Activated CD8-positive, alpha-beta T cell treated with anti-CD3 and anti-CD28 coated beads, Interleukin-2, amount 10 ng/mL, durations not matched to agents 7 days and 5 days (primary cell): ENCODE data around the gene AZU1. TPM values are rescaled to one million over a fixed set of nuclear protein-coding genes. Genes with fewer than 3 reads are reported as not detected.

ENCODE experiments used
- ATAC-seq: fragments of 150-1000 bp; cut with Tn5 transposase; one replicate; pipeline ENCODE4 v1.10.0; 2021; ENCODE audit warnings: moderate library complexity
- CTCF ChIA-PET: fragments of 350-600 bp; sonication (Branson Sonifier 250); formaldehyde crosslinking; loops from one replicate; lab custom pipeline; 2021; ENCODE audit warnings: antibody characterized with exemption; lab: Charles Lee
- POLR2A ChIA-PET: fragments of 350-600 bp; sonication (Branson Sonifier 250); formaldehyde crosslinking; loops from one replicate; lab custom pipeline; 2021; ENCODE audit warnings: antibody characterized with exemption; lab: Charles Lee
- DNase-seq: peaks from one replicate; pipeline ENCODE4 v3.0.0-alpha.2; 2020
- H3K27ac Mint-ChIP-seq: one replicate; pipeline ENCODE4 v1.8.0; 2021; ENCODE audit warnings: mild to moderate bottlenecking, mixed read lengths
- H3K27me3 Mint-ChIP-seq: one replicate; pipeline ENCODE4 v1.8.0; 2021; ENCODE audit warnings: low read depth, mixed read lengths
- H3K36me3 Mint-ChIP-seq: one replicate; pipeline ENCODE4 v1.8.0; 2021; ENCODE audit warnings: low read depth, mixed read lengths
- H3K4me1 Mint-ChIP-seq: one replicate; pipeline ENCODE4 v1.8.0; 2021; ENCODE audit warnings: low read depth, mixed read lengths
- H3K4me3 Mint-ChIP-seq: one replicate; pipeline ENCODE4 v1.8.0; 2021; ENCODE audit warnings: mild to moderate bottlenecking, mixed read lengths
- H3K9me3 Mint-ChIP-seq: one replicate; pipeline ENCODE4 v1.8.0; 2022; ENCODE audit warnings: mixed read lengths; ENCODE audit not compliant: insufficient read depth
- total RNA-seq, 2 experiments: library from RNA; stranded (reverse); gene quantifications; one replicate each; pipeline ENCODE4 v1.2.3, GENCODE V29; 2021

The AZU1 gene, protein sequence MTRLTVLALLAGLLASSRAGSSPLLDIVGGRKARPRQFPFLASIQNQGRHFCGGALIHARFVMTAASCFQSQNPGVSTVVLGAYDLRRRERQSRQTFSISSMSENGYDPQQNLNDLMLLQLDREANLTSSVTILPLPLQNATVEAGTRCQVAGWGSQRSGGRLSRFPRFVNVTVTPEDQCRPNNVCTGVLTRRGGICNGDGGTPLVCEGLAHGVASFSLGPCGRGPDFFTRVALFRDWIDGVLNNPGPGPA
- total RNA-seq: not detected

DNA sequence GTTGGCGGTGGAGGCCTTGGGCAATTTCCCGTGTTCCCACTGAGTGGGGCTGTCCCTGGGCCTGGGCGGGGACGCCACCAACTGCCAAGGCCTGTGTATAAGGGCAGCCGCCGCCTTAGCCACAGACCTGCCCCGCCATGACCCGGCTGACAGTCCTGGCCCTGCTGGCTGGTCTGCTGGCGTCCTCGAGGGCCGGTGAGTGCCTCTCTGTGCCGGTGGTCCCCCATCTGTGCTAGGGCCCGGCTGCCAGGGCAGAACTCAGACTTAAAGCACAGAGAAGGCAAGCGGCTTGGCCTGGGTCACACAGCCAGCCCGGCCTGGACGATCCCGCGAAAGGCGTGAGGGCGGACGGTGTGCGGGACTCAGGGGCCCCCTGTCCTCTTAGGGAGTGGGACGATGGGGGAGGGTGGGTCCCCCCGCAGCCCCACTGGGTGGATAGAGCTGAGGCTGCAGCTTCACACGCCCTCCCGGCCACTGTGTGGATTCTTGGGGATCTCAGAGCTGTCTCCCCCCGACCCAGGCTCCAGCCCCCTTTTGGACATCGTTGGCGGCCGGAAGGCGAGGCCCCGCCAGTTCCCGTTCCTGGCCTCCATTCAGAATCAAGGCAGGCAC is at the start of gene AZU1:
AZU1 (plus strand) TSS at position 128 of the 612 bp plus-strand sequence; CDS start at position 138, 10 bp downstream.
- ATAC-seq: no peak
- no peak within 1 kb of the TSS for H3K4me3 Mint-ChIP-seq
- peaks cover 6% of the 10 kb centered on the region for H3K27me3 Mint-ChIP-seq
- no peaks in the 10 kb centered on the region for H3K9me3 Mint-ChIP-seq
- H3K4me1 Mint-ChIP-seq: no peaks in the 10 kb centered on the region
- POLR2A ChIA-PET: no interaction called here
- DNase-seq: no peak
- H3K36me3 Mint-ChIP-seq: no peaks in the 10 kb centered on the region
- CTCF ChIA-PET: no interaction called here
- no peak within 1 kb of the TSS for H3K27ac Mint-ChIP-seq

DNA sequence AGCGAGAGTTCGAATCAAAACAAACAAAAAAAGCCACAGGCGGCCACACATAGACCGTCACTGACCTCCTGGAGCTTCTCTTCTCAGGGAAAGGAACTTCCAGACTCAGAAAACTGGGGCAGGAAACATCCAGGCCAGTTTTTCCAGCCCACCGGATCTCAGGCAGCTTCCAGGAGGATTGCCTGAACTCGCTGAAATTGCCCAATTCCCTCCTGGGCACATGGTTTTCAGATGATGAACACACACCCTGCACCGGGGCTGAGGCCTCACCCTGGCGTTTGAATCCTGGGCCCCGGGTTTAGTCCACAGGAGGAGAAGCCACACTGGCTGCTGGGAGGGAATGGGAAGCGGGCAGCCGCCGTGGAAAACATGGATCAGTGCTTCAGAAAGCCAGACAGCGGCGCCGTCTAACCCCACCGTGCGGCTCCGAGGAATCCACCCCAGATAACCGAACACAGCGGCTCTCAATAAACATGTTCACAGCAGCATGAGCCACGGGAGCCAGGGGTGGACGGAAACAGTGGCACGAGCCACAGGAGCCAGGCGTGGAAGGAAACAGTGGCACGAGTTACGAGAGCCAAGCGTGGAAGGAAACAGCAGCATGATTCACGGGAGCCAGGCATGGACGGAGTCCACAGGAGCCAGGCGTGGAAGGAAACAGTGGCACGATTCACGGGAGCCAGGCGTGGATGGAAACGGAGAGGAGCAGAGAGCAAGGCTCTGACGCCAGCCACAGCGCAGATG is 48.6 kb upstream of the AZU1 start:
- DNase-seq (no peak), ATAC-seq (no peak)
- H3K27me3 Mint-ChIP-seq: no peaks in the 10 kb centered on the region
- ChIA-PET CTCF (interaction anchor here (1.0 kb wide), 1 partner anchor 10 kb away, joined by 4 read pairs; no protein-coding TSS in a partner anchor), POLR2A (no interaction called here)
- no peak overlapping the region for H3K4me3 Mint-ChIP-seq
- no peaks in the 10 kb centered on the region for H3K4me1 Mint-ChIP-seq
- no peaks in the 10 kb centered on the region for H3K36me3 Mint-ChIP-seq
- no peaks in the 10 kb centered on the region for H3K9me3 Mint-ChIP-seq
- H3K27ac Mint-ChIP-seq: no peak overlapping the region

DNA sequence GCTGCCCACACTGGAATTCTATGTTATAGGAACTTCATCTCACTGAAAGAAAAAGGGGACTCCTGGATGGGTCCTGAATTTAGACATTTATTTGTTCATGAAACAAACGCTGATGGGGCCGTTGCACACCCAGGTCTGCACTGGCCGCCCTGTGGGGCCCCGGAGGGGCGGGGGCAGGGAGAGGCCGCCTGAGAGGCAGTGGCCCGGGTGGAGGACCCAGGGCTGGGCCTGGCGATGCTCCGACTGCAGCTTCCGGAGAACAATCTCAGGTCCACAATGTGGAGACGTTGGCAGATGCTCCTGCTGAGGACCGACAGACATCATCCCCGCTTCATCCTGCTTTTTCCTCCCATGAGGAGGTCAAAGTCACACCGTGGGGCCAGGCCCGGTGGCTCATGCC is 46.7 kb upstream of the AZU1 start:
- ATAC-seq: no peak
- H3K27me3 Mint-ChIP-seq: no peaks in the 10 kb centered on the region
- no peak for DNase-seq
- H3K27ac Mint-ChIP-seq: no peak overlapping the region
- ChIA-PET CTCF (no interaction called here), POLR2A (no interaction called here)
- H3K36me3 Mint-ChIP-seq: no peaks in the 10 kb centered on the region
- no peaks in the 10 kb centered on the region for H3K4me1 Mint-ChIP-seq
- no peaks in the 10 kb centered on the region for H3K9me3 Mint-ChIP-seq
- no peak overlapping the region for H3K4me3 Mint-ChIP-seq

DNA sequence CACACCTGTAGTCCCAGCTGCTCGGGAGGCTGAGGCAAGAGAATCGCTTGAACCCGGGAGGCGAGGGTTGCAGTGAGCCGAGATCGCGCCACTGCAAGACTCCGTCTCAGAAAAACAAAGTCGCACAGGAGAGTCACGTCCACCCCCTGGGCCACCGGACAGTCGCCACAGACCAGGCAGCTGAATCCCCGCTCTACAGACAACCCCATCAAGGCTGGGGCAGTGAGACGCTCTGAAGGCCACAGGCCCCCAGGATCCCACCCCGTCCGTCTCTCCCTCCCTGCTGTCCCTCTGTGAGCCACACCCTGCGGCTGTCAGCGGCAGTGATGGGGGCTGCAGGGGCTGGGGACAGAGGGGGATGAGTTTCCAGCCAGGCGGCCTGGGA is 45.8 kb upstream of the AZU1 start:
- no peak overlapping the region for H3K4me3 Mint-ChIP-seq
- H3K27ac Mint-ChIP-seq: no peak overlapping the region
- H3K9me3 Mint-ChIP-seq: no peaks in the 10 kb centered on the region
- ChIA-PET POLR2A (interaction anchor here (1.2 kb wide), 1 partner anchor 15 kb away, joined by 3 read pairs; no protein-coding TSS in a partner anchor), CTCF (no interaction called here)
- no peaks in the 10 kb centered on the region for H3K27me3 Mint-ChIP-seq
- DNase-seq: no peak
- no peaks in the 10 kb centered on the region for H3K4me1 Mint-ChIP-seq
- no peak for ATAC-seq
- H3K36me3 Mint-ChIP-seq: no peaks in the 10 kb centered on the region

DNA sequence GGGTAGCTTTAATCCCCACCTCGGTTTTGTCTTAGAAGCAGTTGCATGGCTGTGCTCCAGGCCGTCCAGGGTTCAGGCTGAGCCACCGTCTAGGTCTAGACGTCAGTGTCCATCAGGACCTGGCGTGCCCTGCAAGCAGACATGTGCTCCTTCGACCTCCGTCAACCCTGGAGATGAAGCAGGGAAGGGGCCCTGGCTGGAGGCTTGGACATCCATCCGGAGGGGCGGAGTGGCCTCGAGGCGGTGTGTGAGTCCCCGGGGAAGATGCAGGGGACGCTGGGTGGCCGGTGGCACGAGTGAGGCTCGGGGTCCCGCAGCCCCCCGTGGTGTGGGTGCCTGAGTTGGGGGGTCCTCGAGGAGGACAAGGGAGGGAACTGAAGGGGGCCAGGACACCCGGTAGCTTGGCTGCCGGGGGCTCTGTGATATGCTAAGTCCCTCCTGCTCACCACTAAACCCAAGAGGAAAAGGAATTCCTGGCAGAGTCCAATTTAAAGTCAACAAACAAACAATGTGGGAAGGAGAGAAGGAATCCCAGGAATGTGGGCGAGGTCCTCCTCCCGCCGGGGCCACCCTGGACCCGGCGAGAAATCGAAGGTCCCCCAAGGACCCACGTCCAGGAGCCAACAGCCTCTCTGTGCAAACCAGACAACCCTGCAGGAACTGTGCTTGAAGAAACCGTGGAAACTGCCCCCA is 45.3 kb upstream of the AZU1 start:
- no peak for ATAC-seq
- H3K4me3 Mint-ChIP-seq: no peak overlapping the region
- H3K9me3 Mint-ChIP-seq: no peaks in the 10 kb centered on the region
- H3K36me3 Mint-ChIP-seq: no peaks in the 10 kb centered on the region
- POLR2A ChIA-PET: interaction anchor here (1.2 kb wide), 1 partner anchor 14 kb away, joined by 3 read pairs; no protein-coding TSS in a partner anchor
- CTCF ChIA-PET: no interaction called here
- H3K4me1 Mint-ChIP-seq: no peaks in the 10 kb centered on the region
- no peak for DNase-seq
- no peaks in the 10 kb centered on the region for H3K27me3 Mint-ChIP-seq
- no peak overlapping the region for H3K27ac Mint-ChIP-seq

DNA sequence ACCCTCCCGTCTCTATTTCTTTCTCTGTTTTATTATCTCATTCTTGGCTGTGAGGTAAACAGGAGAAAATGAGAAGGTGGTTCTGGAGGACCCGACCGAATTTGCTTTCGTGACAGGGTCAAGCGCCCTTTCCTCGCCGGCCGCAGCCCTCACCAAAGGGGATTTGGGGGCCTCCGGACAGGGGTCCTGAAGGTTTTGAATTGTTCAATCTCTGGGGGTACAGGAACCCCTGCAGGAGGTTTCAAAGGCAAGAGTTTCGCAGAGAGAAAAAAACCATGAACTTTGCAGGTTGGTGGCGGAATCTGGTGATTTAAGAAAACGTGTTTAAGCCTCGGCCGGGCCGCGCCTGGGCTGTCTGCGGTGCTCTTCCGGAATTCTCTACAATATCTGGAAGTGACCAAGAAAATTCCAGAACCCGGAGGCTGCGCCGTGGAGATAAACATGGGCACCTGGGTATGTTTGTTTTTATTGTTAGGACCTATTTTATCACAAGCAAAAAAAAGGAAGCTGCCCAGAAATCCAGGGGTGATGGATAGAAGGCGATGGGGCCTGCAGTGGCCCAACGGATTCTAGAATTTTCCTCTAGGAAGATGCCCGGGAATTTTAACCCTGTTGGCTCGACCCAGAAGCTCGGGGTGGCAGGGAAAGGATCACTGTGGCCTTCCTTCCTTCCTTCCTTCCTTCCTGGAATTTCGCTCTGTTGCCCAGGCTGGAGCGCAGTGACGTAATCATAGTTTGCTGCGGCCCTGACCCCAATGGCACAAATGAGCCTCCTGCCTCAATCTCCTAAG is 44.6 kb upstream of the AZU1 start:
- Mint-ChIP-seq H3K4me3 (no peak overlapping the region), H3K27me3 (no peaks in the 10 kb centered on the region), H3K27ac (no peak overlapping the region), H3K9me3 (no peaks in the 10 kb centered on the region), H3K36me3 (no peaks in the 10 kb centered on the region), H3K4me1 (no peaks in the 10 kb centered on the region)
- ChIA-PET CTCF (no interaction called here), POLR2A (no interaction called here)
- DNase-seq (no peak), ATAC-seq (no peak)

DNA sequence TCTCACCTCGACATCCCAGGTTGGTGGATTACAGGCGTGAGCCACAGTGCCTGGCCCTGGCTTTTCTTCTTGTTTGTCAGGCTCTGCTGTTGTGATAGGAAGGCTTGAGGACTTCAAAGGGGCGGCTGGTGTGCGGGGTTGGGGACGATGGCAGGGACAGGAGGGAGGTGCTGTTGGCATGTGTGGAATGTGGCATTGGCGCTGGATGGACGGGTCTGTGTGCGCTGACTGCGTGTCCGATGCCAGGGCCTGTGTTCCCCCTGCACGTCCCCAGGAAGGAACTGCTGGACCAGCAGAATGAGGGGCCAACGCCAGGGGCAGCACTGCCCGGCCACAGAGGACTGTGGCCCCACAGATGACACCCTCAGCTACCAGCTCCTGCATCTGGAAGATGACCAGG is 43.1 kb upstream of the AZU1 start:
- Mint-ChIP-seq H3K9me3 (no peaks in the 10 kb centered on the region), H3K4me1 (no peaks in the 10 kb centered on the region), H3K36me3 (no peaks in the 10 kb centered on the region), H3K4me3 (no peak overlapping the region), H3K27ac (no peak overlapping the region), H3K27me3 (peaks cover 2% of the 10 kb centered on the region)
- ChIA-PET POLR2A (no interaction called here), CTCF (interaction anchor here (0.7 to 1.0 kb wide), 2 partner anchors 14 to 50 kb away, joined by 3 read pairs; no protein-coding TSS in a partner anchor)
- DNase-seq (no peak), ATAC-seq (no peak)

DNA sequence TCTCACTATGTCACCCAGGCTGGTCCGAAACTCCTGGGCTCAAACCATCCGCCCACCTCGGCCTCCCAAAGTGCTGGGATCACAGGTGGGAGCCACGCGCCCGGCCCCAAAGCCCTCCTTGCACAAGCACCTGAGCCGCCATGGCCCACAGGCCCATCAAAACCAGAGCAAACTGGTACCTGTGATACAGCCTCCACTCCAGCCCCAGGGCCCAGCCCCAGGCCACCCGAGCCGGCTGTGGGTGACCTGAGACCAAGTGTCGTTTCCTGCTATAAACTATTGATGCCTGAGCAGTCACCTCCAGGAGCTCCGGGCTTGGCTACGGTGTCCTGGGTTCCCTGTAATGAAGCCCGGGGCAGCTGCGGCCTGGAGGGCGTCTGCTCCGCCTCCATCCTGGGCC is 40.1 kb upstream of the AZU1 start:
- H3K4me1 Mint-ChIP-seq: no peaks in the 10 kb centered on the region
- H3K36me3 Mint-ChIP-seq: no peaks in the 10 kb centered on the region
- no peaks in the 10 kb centered on the region for H3K9me3 Mint-ChIP-seq
- ATAC-seq (no peak), DNase-seq (no peak)
- H3K4me3 Mint-ChIP-seq: no peak overlapping the region
- CTCF ChIA-PET: no interaction called here
- POLR2A ChIA-PET: no interaction called here
- H3K27me3 Mint-ChIP-seq: peaks cover 2% of the 10 kb centered on the region
- no peak overlapping the region for H3K27ac Mint-ChIP-seq

DNA sequence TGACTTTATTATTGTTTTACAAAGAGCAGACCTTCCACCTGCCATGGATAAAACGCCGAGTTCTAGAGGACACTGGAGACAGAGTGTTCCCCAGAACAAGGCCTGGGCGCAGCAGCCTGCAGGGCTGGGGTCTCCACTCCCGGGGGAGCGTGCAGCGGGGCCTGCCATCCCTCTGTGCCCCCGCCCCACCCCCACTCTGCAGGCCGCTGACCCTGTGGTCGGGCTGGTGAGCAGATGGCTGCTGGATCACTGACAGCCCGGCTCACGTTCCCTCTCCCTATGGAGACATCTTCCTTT is 39.0 kb upstream of the AZU1 start:
- Mint-ChIP-seq H3K4me3 (no peak overlapping the region), H3K27me3 (peaks cover 2% of the 10 kb centered on the region), H3K36me3 (no peaks in the 10 kb centered on the region), H3K9me3 (no peaks in the 10 kb centered on the region), H3K27ac (no peak overlapping the region), H3K4me1 (no peaks in the 10 kb centered on the region)
- DNase-seq (no peak), ATAC-seq (no peak)
- ChIA-PET CTCF (no interaction called here), POLR2A (no interaction called here)

DNA sequence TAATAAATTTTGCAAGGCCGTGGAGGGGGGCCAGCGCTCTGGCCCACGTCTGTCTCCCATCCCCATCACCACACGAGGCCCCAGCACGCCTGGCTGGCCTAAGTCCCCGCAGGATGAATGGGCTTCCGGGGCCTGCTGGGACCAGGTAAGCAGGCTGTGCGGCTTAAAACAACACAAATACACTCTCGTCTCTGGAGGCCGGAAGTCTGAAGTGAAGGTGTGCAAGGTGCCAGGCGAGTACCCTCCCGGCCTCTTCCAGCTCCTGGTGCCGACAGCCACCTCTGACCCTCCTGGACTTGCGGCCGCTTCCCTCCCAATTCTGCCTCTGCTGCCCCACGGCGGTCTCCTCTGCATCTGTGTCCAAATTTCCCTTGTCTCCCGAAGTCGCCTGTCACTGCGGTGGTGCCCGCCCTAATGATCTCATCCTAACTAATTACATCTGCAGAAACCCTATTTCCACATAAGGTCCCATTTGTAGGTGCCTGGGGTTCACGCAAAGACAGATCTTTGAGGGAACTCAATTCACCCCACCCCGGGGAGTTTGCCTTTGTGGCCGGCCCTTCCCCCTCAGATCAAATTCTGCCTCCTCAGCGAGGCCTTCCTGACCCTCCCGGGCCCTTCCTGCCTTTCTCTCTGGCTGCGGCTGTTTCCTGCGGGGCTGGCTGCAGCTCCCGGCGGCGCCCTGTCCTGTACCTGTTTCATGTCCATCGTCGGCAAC is 38.5 kb upstream of the AZU1 start:
- no peak for ATAC-seq
- no peak for DNase-seq
- POLR2A ChIA-PET: no interaction called here
- Mint-ChIP-seq H3K4me3 (no peak overlapping the region), H3K27ac (no peak overlapping the region), H3K4me1 (no peaks in the 10 kb centered on the region), H3K9me3 (no peaks in the 10 kb centered on the region), H3K36me3 (no peaks in the 10 kb centered on the region), H3K27me3 (peaks cover 2% of the 10 kb centered on the region)
- CTCF ChIA-PET: no interaction called here

DNA sequence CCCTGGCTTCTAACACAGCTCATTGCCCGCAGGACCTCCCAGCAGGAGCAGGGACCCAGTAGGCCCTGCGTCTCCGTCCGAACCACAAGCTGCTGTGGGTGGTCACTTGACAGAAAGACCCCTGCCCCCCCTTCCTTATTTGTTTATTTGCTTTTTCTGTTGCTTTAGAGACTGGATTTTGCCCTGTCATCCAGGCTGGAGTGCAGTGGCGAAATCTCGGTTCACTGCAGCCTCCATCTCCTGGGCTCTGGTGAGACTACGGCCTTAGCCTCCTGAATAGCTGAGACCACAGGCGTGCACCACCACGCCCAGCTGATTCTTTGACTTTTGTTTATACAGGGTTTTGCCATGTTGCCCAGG is 38.0 kb upstream of the AZU1 start:
- Mint-ChIP-seq H3K27me3 (peaks cover 2% of the 10 kb centered on the region), H3K4me3 (no peak overlapping the region), H3K36me3 (no peaks in the 10 kb centered on the region), H3K4me1 (no peaks in the 10 kb centered on the region), H3K27ac (no peak overlapping the region), H3K9me3 (no peaks in the 10 kb centered on the region)
- ChIA-PET CTCF (no interaction called here), POLR2A (no interaction called here)
- ATAC-seq (no peak), DNase-seq (no peak)
